ENCODE results near the gene CCNK. TPM values are rescaled to one million over a fixed set of nuclear protein-coding genes. Genes with fewer than 3 reads are reported as not detected.

Gene CCNK
- total and polyA plus RNA-seq, 4 donors = 17.0 to 91.9 (median 33.5) TPM

- DNase-seq = no peak
- ATAC-seq (ENCODE audit: insufficient read depth, low FRiP score) = no peak
- WGBS, 2 donors = 80 to 84% methylated on average over 12 of the region's 12 CpGs
Measured at GRCh38 chr14:99554184-99554583, 73.0 kb downstream of the CCNK start.

DNA sequence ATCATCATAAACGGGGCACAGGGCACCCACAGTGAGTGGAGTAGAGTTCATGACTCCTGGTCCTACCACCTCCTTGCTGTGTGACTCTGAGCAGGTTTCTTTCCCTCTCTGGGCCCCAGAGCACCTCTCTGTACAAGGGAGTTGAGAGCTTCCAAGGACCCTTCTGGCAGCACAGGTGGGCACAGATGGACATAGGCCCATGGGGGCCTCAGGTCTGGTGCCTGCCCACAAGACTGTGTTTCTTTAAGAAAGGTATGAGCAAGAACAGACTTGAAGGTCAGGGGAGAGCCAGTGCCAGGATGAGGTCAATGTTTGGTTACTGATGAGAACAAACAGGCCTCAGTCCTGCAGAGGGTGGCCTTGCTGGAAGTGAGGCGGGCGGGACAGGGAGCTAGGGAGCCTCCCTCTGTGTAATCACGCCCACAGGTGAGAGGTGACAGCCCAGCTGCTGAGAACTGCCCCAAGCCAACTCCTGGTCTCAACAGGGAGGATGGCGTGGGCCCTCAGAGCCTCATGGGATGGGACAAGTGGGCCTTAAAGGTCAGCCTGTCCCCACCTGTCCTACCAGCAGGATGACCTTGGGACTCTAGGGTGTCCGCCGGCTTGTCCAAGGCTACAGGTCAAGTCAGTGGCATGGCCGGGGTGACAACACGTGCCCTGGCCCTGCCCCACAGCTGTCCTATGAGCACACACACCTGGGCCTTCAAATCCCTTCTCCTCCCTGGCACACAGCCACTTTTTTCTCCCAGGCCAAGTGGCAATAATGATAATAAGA lies 73.7 kb downstream of the CCNK start:
- peak overlapping the region; percentile 15 to 30 for H3K27ac ChIP-seq (ENCODE audit: low read depth in 1 of 2, low read length in 1 of 2)
- H3K9me3 ChIP-seq (ENCODE audit: control insufficient read depth in 4 of 4, insufficient read depth in 3 of 4, low read length in 3 of 4) = no peaks in the 10 kb centered on the region
- H3K4me3 ChIP-seq = no peak overlapping the region
- DNase-seq (no peak), ATAC-seq (ENCODE audit: insufficient read depth, low FRiP score) (peak; percentile 43)
- TF ChIP-seq, protein P1, sequence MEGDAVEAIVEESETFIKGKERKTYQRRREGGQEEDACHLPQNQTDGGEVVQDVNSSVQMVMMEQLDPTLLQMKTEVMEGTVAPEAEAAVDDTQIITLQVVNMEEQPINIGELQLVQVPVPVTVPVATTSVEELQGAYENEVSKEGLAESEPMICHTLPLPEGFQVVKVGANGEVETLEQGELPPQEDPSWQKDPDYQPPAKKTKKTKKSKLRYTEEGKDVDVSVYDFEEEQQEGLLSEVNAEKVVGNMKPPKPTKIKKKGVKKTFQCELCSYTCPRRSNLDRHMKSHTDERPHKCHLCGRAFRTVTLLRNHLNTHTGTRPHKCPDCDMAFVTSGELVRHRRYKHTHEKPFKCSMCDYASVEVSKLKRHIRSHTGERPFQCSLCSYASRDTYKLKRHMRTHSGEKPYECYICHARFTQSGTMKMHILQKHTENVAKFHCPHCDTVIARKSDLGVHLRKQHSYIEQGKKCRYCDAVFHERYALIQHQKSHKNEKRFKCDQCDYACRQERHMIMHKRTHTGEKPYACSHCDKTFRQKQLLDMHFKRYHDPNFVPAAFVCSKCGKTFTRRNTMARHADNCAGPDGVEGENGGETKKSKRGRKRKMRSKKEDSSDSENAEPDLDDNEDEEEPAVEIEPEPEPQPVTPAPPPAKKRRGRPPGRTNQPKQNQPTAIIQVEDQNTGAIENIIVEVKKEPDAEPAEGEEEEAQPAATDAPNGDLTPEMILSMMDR (IDR thresholded peaks at IDR 0.05; ENCODE audit: control extremely low read depth, extremely low read depth) = no peak
- H3K36me3 ChIP-seq (ENCODE audit: control insufficient read depth in 4 of 4, insufficient read depth in 4 of 4, low read length in 4 of 4) = no peaks in the 10 kb centered on the region
- H3K9ac ChIP-seq (ENCODE audit: insufficient read depth in 1 of 2, low read length in 2 of 2) = no peak overlapping the region
- H3K27me3 ChIP-seq (ENCODE audit: control insufficient read depth in 3 of 3, insufficient read depth in 3 of 3, low read length in 2 of 3) = no peaks in the 10 kb centered on the region
- H3K4me1 ChIP-seq (ENCODE audit: control insufficient read depth in 5 of 5, insufficient read depth in 5 of 5, low read length in 5 of 5) = peaks cover 0 to 6% (median 0%) of the 10 kb centered on the region in 5 donors
- 65 to 72% methylated on average over 9 of the region's 9 CpGs for whole genome bisulfite sequencing, 2 donors

More at GRCh38 chr14:99554184-99554583, 73.0 kb downstream of the CCNK start:
- H3K9ac ChIP-seq (ENCODE audit: insufficient read depth in 1 of 2, low read length in 2 of 2) = no peak overlapping the region
- TF ChIP-seq, protein P1 (IDR thresholded peaks at IDR 0.05; ENCODE audit: control extremely low read depth, extremely low read depth) = no peak
- no peaks in the 10 kb centered on the region for H3K36me3 ChIP-seq (ENCODE audit: control insufficient read depth in 4 of 4, insufficient read depth in 4 of 4, low read length in 4 of 4)
- H3K4me3 ChIP-seq = no peak overlapping the region
- peak overlapping the region; percentile 6 to 30 for H3K27ac ChIP-seq (ENCODE audit: low read depth in 1 of 2, low read length in 1 of 2)
- no peaks in the 10 kb centered on the region for H3K9me3 ChIP-seq (ENCODE audit: control insufficient read depth in 4 of 4, insufficient read depth in 3 of 4, low read length in 3 of 4)
- peaks cover 0 to 9% (median 0%) of the 10 kb centered on the region in 5 donors for H3K4me1 ChIP-seq (ENCODE audit: control insufficient read depth in 5 of 5, insufficient read depth in 5 of 5, low read length in 5 of 5)
- no peaks in the 10 kb centered on the region for H3K27me3 ChIP-seq (ENCODE audit: control insufficient read depth in 3 of 3, insufficient read depth in 3 of 3, low read length in 2 of 3)

- no peak overlapping the region for H3K4me3 ChIP-seq
- no peak overlapping the region for H3K27ac ChIP-seq (ENCODE audit: low read depth in 1 of 2, low read length in 1 of 2)
- no peaks in the 10 kb centered on the region for H3K27me3 ChIP-seq (ENCODE audit: control insufficient read depth in 3 of 3, insufficient read depth in 3 of 3, low read length in 2 of 3)
- ATAC-seq (ENCODE audit: insufficient read depth, low FRiP score) (no peak), DNase-seq (no peak)
- no peaks in the 10 kb centered on the region for H3K9me3 ChIP-seq (ENCODE audit: control insufficient read depth in 4 of 4, insufficient read depth in 3 of 4, low read length in 3 of 4)
- H3K4me1 ChIP-seq (ENCODE audit: control insufficient read depth in 5 of 5, insufficient read depth in 5 of 5, low read length in 5 of 5) = peaks cover 0 to 4% (median 0%) of the 10 kb centered on the region in 5 donors
- WGBS, 2 donors = 94 to 95% methylated on average over 10 of the region's 10 CpGs
- TF ChIP-seq, protein P1 (IDR thresholded peaks at IDR 0.05; ENCODE audit: control extremely low read depth, extremely low read depth) = no peak
- no peaks in the 10 kb centered on the region for H3K36me3 ChIP-seq (ENCODE audit: control insufficient read depth in 4 of 4, insufficient read depth in 4 of 4, low read length in 4 of 4)
- no peak overlapping the region for H3K9ac ChIP-seq (ENCODE audit: insufficient read depth in 1 of 2, low read length in 2 of 2)
Measured at GRCh38 chr14:99556134-99556791, 75.1 kb downstream of the CCNK start.
